Astrocyte of the spinal cord (primary cell): ENCODE data around the gene SMAD7.
A peak's percentile ranks its signal among the peaks of the same experiment; 100 is the strongest.

Source experiments
- DNase-seq: peaks from one replicate; pipeline ENCODE4 v3.0.0; 2011; ENCODE audit warnings: low read depth, low spot score
- H3K4me3 ChIP-seq: 2 replicates; pipeline ENCODE4 v1.5.1; 2011; ENCODE audit warnings: low read depth, mild to moderate bottlenecking, low read length, moderate library complexity
- CTCF ChIP-seq: IDR thresholded peaks from 2 replicates; pipeline ENCODE4 v1.5.1; 2012; ENCODE audit warnings: low read depth, mild to moderate bottlenecking, low read length, inconsistent platforms
- in situ Hi-C: cut with HindIII; loops from 2 replicates; pipeline ENCODE4 v1.10.0; 2017; ENCODE audit warnings: low sequenced_read_pairs

SMAD7 gene

GRCh38 chr18:48951448-48952286, 902 bp upstream of the SMAD7 start:
- peak overlapping the region; percentile 95 for H3K4me3 ChIP-seq
- peak; percentile 95 for DNase-seq
- peak; percentile 37 for TF ChIP-seq CTCF
- in situ Hi-C loops, result no loop called here

GRCh38 chr18:48949606-48950535, 894 bp downstream of the SMAD7 start:
- peak; percentile 24 for TF ChIP-seq CTCF
- peak overlapping the region; percentile 95 for H3K4me3 ChIP-seq
- peak; percentile 53 for DNase-seq
- in situ Hi-C loops, result no loop called here

GRCh38 chr18:48949050-48949605, 1.6 kb downstream of the SMAD7 start:
- DNase-seq, result no peak
- H3K4me3 ChIP-seq, result peak overlapping the region; percentile 95
- in situ Hi-C loops, result no loop called here
- no peak for TF ChIP-seq CTCF

- in situ Hi-C loops, result no loop called here
These were observed 2.4 kb downstream of the SMAD7 start for GRCh38 chr18:48948112-48949049.

GRCh38 chr18:48947560-48947959, 3.2 kb downstream of the SMAD7 start:
- in situ Hi-C loops, result no loop called here
- TF ChIP-seq CTCF, result no peak
- peak overlapping the region; percentile 95 for H3K4me3 ChIP-seq
- no peak for DNase-seq

More at GRCh38 chr18:48948112-48949049, 2.4 kb downstream of the SMAD7 start:
- TF ChIP-seq CTCF, result no peak
- H3K4me3 ChIP-seq, result peak overlapping the region; percentile 95
- DNase-seq, result peak; percentile 78
